ENCODE measurements around the gene FOLR1. TPM values are rescaled to one million over a fixed set of nuclear protein-coding genes. Genes with fewer than 3 reads are reported as not detected.

The FOLR1 gene
- total RNA-seq, 1 experiment from 2014 or later, result 2.7 TPM

DNA sequence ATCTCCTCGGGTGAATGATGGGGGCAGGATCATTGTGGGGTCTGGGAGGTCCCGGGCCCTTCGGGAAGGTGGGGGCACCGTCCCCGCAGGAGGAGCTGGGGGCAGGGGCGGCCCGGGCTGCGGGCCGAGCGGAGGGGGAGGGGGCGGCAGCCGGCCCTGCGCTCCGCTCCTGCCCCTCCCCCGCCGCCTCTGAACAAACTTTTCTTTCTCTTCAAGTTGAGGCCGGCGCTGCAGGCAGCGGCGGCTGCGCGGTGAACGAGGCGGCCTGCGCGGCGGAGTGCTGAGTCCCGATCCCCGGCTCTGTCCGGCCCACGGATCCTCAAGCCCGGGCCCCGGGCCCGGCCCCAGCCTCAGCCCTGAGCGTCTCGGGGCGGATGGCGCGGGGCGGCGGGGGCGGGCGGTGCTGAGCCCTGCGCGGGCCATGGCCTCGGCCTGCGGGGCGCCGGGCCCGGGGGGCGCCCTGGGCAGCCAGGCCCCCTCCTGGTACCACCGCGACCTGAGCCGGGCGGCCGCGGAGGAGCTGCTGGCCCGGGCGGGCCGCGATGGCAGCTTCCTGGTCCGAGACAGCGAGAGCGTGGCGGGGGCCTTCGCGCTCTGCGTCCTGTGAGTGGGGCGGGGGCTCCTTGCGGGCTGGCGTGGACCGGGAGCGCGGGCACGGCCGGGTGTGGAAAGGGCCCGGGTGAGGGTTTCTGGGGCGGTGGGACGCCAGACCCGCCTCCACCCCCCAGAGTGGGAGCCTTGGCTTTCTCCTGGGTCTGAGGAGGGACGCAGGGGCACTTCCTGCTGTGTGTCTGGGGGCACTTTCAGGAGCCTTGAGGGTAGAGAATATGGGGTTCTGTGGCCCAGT is 32.8 kb downstream of the FOLR1 start, which contains the start of gene INPPL1:
Gene INPPL1, plus strand, starts transcription at position 204 of the 847 bp plus-strand sequence. Its CDS starts 218 bp downstream, at position 422.
- H3K27ac Mint-ChIP-seq (ENCODE audit: unreplicated experiment), result peak within 1 kb of the TSS; percentile 70
- CTCF ChIA-PET, result interaction anchor here (0.5 to 1.4 kb wide), 3 partner anchors 206 to 1152 kb away, joined by 3 to 6 read pairs (median 4); no protein-coding TSS in a partner anchor
- intact Hi-C loops (cut with micrococcal nuclease; ENCODE audit: unreplicated experiment), result loop anchor here (10.0 kb wide), 1 partner anchor 190 kb away; no protein-coding TSS in a partner anchor
- TF ChIP-seq, protein P1, sequence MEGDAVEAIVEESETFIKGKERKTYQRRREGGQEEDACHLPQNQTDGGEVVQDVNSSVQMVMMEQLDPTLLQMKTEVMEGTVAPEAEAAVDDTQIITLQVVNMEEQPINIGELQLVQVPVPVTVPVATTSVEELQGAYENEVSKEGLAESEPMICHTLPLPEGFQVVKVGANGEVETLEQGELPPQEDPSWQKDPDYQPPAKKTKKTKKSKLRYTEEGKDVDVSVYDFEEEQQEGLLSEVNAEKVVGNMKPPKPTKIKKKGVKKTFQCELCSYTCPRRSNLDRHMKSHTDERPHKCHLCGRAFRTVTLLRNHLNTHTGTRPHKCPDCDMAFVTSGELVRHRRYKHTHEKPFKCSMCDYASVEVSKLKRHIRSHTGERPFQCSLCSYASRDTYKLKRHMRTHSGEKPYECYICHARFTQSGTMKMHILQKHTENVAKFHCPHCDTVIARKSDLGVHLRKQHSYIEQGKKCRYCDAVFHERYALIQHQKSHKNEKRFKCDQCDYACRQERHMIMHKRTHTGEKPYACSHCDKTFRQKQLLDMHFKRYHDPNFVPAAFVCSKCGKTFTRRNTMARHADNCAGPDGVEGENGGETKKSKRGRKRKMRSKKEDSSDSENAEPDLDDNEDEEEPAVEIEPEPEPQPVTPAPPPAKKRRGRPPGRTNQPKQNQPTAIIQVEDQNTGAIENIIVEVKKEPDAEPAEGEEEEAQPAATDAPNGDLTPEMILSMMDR (IDR thresholded peaks at IDR 0.05; ENCODE audit: unreplicated experiment), result no peak
- H3K36me3 Mint-ChIP-seq (ENCODE audit: insufficient read depth, unreplicated experiment), result peaks cover 42% of the 10 kb centered on the region
- H3K9me3 Mint-ChIP-seq (ENCODE audit: low read depth, unreplicated experiment), result no peaks in the 10 kb centered on the region
- H3K4me1 Mint-ChIP-seq (ENCODE audit: low read depth, unreplicated experiment), result peaks cover 20% of the 10 kb centered on the region
- H3K27me3 Mint-ChIP-seq (ENCODE audit: unreplicated experiment), result no peaks in the 10 kb centered on the region
- H3K4me3 Mint-ChIP-seq (ENCODE audit: low read depth, unreplicated experiment), result peak within 1 kb of the TSS; percentile 73
- peak; percentile 48 for DNase-seq
- no TSS peak for BruUV-seq (replicated peaks)

DNA sequence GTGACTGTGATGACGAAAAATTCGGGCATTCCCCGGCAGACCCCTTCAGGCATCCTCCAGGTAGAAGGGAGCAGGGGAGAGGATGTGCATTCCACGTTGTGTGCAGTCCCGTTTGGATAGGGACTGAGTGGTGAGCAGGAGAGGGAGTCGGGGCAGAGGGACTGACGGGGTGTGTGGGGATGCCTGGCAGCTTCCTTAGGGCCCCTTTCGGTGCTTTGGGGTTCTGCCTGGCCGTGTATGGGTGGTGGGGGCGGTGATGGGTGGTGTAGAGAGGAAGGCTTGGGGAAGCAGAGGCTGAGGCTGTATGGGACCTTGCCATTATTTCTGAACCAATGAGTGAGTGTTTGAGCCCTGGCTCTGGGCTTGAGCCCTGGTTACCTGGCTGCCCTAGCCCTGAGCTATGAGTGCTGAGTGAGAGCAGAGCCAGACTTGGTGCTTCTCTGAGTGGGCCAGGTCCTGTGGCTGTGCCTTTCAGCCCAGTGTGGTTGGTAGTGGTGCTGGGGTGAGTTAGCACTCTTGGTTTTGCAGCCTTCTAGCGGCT is 33.5 kb downstream of the FOLR1 start:
- BruUV-seq (replicated peaks), result no TSS peak
- CTCF ChIA-PET, result interaction anchor here (0.7 to 1.4 kb wide), 2 partner anchors 206 to 210 kb away, joined by 3 read pairs; no protein-coding TSS in a partner anchor
- Mint-ChIP-seq H3K4me1 (ENCODE audit: low read depth, unreplicated experiment) (peaks cover 20% of the 10 kb centered on the region), H3K27ac (ENCODE audit: unreplicated experiment) (peak overlapping the region; percentile 70), H3K9me3 (ENCODE audit: low read depth, unreplicated experiment) (no peaks in the 10 kb centered on the region), H3K36me3 (ENCODE audit: insufficient read depth, unreplicated experiment) (peaks cover 45% of the 10 kb centered on the region), H3K27me3 (ENCODE audit: unreplicated experiment) (no peaks in the 10 kb centered on the region), H3K4me3 (ENCODE audit: low read depth, unreplicated experiment) (peak overlapping the region; percentile 73)
- TF ChIP-seq, protein P1 (IDR thresholded peaks at IDR 0.05; ENCODE audit: unreplicated experiment), result no peak
- no peak for DNase-seq
- intact Hi-C loops (cut with micrococcal nuclease; ENCODE audit: unreplicated experiment), result loop anchor here (10.0 kb wide), 1 partner anchor 189 kb away; no protein-coding TSS in a partner anchor

DNA sequence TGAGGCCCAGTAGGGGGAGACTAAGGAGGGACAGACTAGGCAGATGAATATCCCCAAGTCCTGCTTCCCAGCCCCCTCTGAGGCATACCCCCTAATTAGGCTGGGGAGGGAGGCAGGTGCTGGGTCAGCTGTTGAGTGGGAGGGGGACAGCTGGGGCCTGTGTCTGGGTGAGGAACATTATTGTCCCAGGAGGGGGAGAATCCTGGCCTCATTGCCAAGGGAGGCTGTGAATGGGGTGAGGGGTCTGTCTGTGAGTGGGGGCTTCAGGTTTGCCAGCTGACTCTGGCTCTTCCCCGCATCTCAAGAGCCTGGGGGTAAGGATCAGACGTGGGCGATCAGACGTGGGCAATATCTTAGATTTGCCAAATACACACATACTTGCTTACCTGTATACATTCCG is 34.8 kb downstream of the FOLR1 start:
- no peak overlapping the region for H3K27ac Mint-ChIP-seq (ENCODE audit: unreplicated experiment)
- H3K9me3 Mint-ChIP-seq (ENCODE audit: low read depth, unreplicated experiment), result no peaks in the 10 kb centered on the region
- peaks cover 20% of the 10 kb centered on the region for H3K4me1 Mint-ChIP-seq (ENCODE audit: low read depth, unreplicated experiment)
- BruUV-seq (replicated peaks), result no TSS peak
- TF ChIP-seq, protein P1 (IDR thresholded peaks at IDR 0.05; ENCODE audit: unreplicated experiment), result no peak
- peaks cover 52% of the 10 kb centered on the region for H3K36me3 Mint-ChIP-seq (ENCODE audit: insufficient read depth, unreplicated experiment)
- no peak for DNase-seq
- CTCF ChIA-PET, result interaction anchor here (0.7 kb wide), 1 partner anchor 91 kb away, joined by 10 read pairs; no protein-coding TSS in a partner anchor
- no peak overlapping the region for H3K4me3 Mint-ChIP-seq (ENCODE audit: low read depth, unreplicated experiment)
- H3K27me3 Mint-ChIP-seq (ENCODE audit: unreplicated experiment), result no peaks in the 10 kb centered on the region
- intact Hi-C loops (cut with micrococcal nuclease; ENCODE audit: unreplicated experiment), result loop anchor here (10.0 kb wide), 1 partner anchor 188 kb away; no protein-coding TSS in a partner anchor

DNA sequence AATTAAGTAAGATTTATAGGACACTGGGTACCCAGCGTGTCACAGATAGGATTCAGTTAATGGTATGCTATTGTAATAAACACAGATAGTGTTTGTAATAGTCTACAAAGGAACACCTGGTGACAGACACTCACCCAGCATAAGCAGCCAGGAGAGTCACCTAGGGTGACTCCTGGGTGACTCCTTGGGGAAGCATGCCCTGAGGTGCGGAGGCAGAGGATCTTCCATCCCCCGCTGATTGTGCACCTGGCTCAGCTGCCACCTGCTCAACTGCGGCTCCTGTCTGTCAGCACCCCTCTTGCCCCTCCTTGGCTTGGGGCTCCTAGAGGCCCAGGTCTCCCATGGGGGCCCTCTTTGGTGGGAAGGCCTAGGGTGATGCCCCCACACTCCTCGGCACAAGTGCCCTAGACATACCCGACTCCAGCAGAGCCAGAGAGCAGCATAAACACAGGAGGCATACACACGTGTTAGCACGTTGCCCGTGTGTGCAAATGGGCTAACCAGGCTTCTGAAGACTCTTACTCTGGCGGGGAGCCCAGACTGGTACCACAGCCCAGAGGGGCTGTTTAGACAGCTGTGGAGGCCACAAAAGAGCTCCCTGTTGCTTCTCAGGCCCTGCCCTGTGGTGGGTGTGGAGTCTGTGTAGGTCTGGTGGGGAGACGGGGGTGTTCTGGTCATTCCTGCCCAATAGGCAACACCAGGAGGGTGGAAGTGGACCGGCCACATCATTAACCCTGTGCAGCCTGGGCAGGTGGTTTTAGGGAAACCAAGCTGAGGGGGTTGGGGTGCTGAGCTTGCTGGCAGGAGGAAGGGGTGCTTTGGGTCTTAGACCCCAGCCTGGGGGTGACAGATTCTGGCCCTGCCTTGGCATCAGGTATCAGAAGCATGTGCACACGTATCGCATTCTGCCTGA is 35.6 kb downstream of the FOLR1 start:
- no peak overlapping the region for H3K27ac Mint-ChIP-seq (ENCODE audit: unreplicated experiment)
- CTCF ChIA-PET, result no interaction called here
- BruUV-seq (replicated peaks), result no TSS peak
- no peak overlapping the region for H3K4me3 Mint-ChIP-seq (ENCODE audit: low read depth, unreplicated experiment)
- no peaks in the 10 kb centered on the region for H3K9me3 Mint-ChIP-seq (ENCODE audit: low read depth, unreplicated experiment)
- no peak for DNase-seq
- TF ChIP-seq, protein P1 (IDR thresholded peaks at IDR 0.05; ENCODE audit: unreplicated experiment), result no peak
- intact Hi-C loops (cut with micrococcal nuclease; ENCODE audit: unreplicated experiment), result loop anchor here (10.0 kb wide), 1 partner anchor 187 kb away; no protein-coding TSS in a partner anchor
- H3K4me1 Mint-ChIP-seq (ENCODE audit: low read depth, unreplicated experiment), result peaks cover 12% of the 10 kb centered on the region
- H3K27me3 Mint-ChIP-seq (ENCODE audit: unreplicated experiment), result no peaks in the 10 kb centered on the region
- H3K36me3 Mint-ChIP-seq (ENCODE audit: insufficient read depth, unreplicated experiment), result peaks cover 59% of the 10 kb centered on the region

All from Calu3 (cell line).